ENCODE data around the gene ARRDC4. TPM values are rescaled to one million over a fixed set of nuclear protein-coding genes. Genes with fewer than 3 reads are reported as not detected.

The ARRDC4 gene
- total and polyA plus RNA-seq, 2 donors (not counting 1 experiment from before 2014, with no cell fraction given) = 1.1 to 6.7 TPM

- H3K36me3 ChIP-seq (replicated peaks in 1 of 2; ENCODE audit: control extremely low read depth in 1 of 2, control insufficient read depth in 1 of 2, extremely low read depth in 1 of 2, insufficient read depth in 2 of 2, low read length in 1 of 2) = no peaks in the 10 kb centered on the region
- H3K9ac ChIP-seq (ENCODE audit: low read length) = no peak overlapping the region
- Mint-ChIP-seq H3K4me1 (peaks cover 2% of the 10 kb centered on the region), H3K9me3 (ENCODE audit: insufficient read depth) (peaks cover 2% of the 10 kb centered on the region), H3K27me3 (no peaks in the 10 kb centered on the region), H3K27ac (no peak overlapping the region), H3K4me3 (no peak overlapping the region)
- intact Hi-C loops (cut with micrococcal nuclease) = no loop called here
- no peaks in the 10 kb centered on the region for H3K9me3 ChIP-seq (ENCODE audit: control extremely low read depth in 1 of 3, control insufficient read depth in 2 of 3, insufficient read depth in 1 of 3, low read length in 2 of 3)
- H3K79me2 ChIP-seq (ENCODE audit: control insufficient read depth, insufficient read depth, low read length) = no peaks in the 10 kb centered on the region
- H3K4me1 ChIP-seq (ENCODE audit: control insufficient read depth in 2 of 2, insufficient read depth in 2 of 2, low read length in 2 of 2) = no peaks in the 10 kb centered on the region
- 100% methylated on average over 4 of the region's 8 CpGs for WGBS (ENCODE audit: insufficient coverage)
- peaks cover 0 to 4% (median 0%) of the 10 kb centered on the region in 4 experiments for H3K27me3 ChIP-seq (replicated peaks in 1 of 4; ENCODE audit: control extremely low read depth in 1 of 4, control insufficient read depth in 3 of 4, insufficient read depth in 4 of 4, low read length in 3 of 4)
- POLR2A ChIA-PET = no interaction called here
- H3K27ac ChIP-seq (ENCODE audit: low read length in 2 of 2) = no peak overlapping the region
- no peak for ATAC-seq (ENCODE audit: low read depth)
- no peak overlapping the region for H3K4me2 ChIP-seq (replicated peaks; ENCODE audit: low read depth, low read length, poor library complexity, severe bottlenecking)
- no peak overlapping the region for H3K4me3 ChIP-seq (ENCODE audit: control extremely low read depth in 1 of 5, extremely low read depth in 1 of 5, insufficient read depth in 1 of 5, low read depth in 2 of 5, low read length in 4 of 5)
- CTCF ChIA-PET = no interaction called here
- TF ChIP-seq CTCF (IDR thresholded peaks at IDR 0.05) = no peak
- no peak for TF ChIP-seq EZH2 (IDR thresholded peaks at IDR 0.05; ENCODE audit: borderline replicate concordance, insufficient read depth, low read depth, low read length, poor library complexity, severe bottlenecking)
- no peak overlapping the region for H2AFZ ChIP-seq (ENCODE audit: insufficient read depth, low read depth, low read length, poor library complexity, severe bottlenecking)
- H4K20me1 ChIP-seq (ENCODE audit: control insufficient read depth, insufficient read depth, low read length, poor library complexity, severe bottlenecking) = no peaks in the 10 kb centered on the region
- DNase-seq = no peak
Observed at GRCh38 chr15:97977734-97978133, 17.2 kb downstream of the ARRDC4 start.

- no peak for ATAC-seq (ENCODE audit: low read depth)
- H4K20me1 ChIP-seq (ENCODE audit: control insufficient read depth, insufficient read depth, low read length, poor library complexity, severe bottlenecking) = no peaks in the 10 kb centered on the region
- H3K27me3 ChIP-seq (replicated peaks in 1 of 4; ENCODE audit: control extremely low read depth in 1 of 4, control insufficient read depth in 3 of 4, insufficient read depth in 4 of 4, low read length in 3 of 4) = peaks cover 0 to 4% (median 0%) of the 10 kb centered on the region in 4 experiments
- no peak overlapping the region for H2AFZ ChIP-seq (ENCODE audit: insufficient read depth, low read depth, low read length, poor library complexity, severe bottlenecking)
- H3K4me1 ChIP-seq (ENCODE audit: control insufficient read depth in 2 of 2, insufficient read depth in 2 of 2, low read length in 2 of 2) = no peaks in the 10 kb centered on the region
- no peaks in the 10 kb centered on the region for H3K79me2 ChIP-seq (ENCODE audit: control insufficient read depth, insufficient read depth, low read length)
- TF ChIP-seq EZH2 (IDR thresholded peaks at IDR 0.05; ENCODE audit: borderline replicate concordance, insufficient read depth, low read depth, low read length, poor library complexity, severe bottlenecking) (no peak), CTCF (IDR thresholded peaks at IDR 0.05) (no peak)
- no CpG with 5 or more reads among the region's 4 CpGs for WGBS (ENCODE audit: insufficient coverage)
- Mint-ChIP-seq H3K27me3 (no peaks in the 10 kb centered on the region), H3K9me3 (ENCODE audit: insufficient read depth) (peaks cover 2% of the 10 kb centered on the region), H3K4me3 (no peak overlapping the region), H3K4me1 (peaks cover 2% of the 10 kb centered on the region), H3K27ac (no peak overlapping the region)
- H3K9ac ChIP-seq (ENCODE audit: low read length) = no peak overlapping the region
- H3K36me3 ChIP-seq (replicated peaks in 1 of 2; ENCODE audit: control extremely low read depth in 1 of 2, control insufficient read depth in 1 of 2, extremely low read depth in 1 of 2, insufficient read depth in 2 of 2, low read length in 1 of 2) = no peaks in the 10 kb centered on the region
- DNase-seq = no peak
- ChIA-PET CTCF (no interaction called here), POLR2A (no interaction called here)
- intact Hi-C loops (cut with micrococcal nuclease) = no loop called here
- H3K9me3 ChIP-seq (ENCODE audit: control extremely low read depth in 1 of 3, control insufficient read depth in 2 of 3, insufficient read depth in 1 of 3, low read length in 2 of 3) = no peaks in the 10 kb centered on the region
- no peak overlapping the region for H3K4me2 ChIP-seq (replicated peaks; ENCODE audit: low read depth, low read length, poor library complexity, severe bottlenecking)
- H3K27ac ChIP-seq (ENCODE audit: low read length in 2 of 2) = no peak overlapping the region
- H3K4me3 ChIP-seq (ENCODE audit: control extremely low read depth in 1 of 5, extremely low read depth in 1 of 5, insufficient read depth in 1 of 5, low read depth in 2 of 5, low read length in 4 of 5) = no peak overlapping the region
Observed at GRCh38 chr15:97978401-97979139, 18.1 kb downstream of the ARRDC4 start.

Measured in B cell (primary cell).